GM21619 (cell line): ENCODE measurements around the gene GOLGA6L6.
"Not testable (repeated sequence)": the region's sequence is repeated elsewhere in the genome, so short reads cannot be mapped to it uniquely, and the experiment has no call there.

ENCODE experiments used
- ATAC-seq: cut with Tn5 transposase; IDR thresholded peaks from one replicate; pipeline ENCODE4 v1.9.1; 2021; ENCODE audit not compliant: unreplicated experiment

GOLGA6L6 gene

GRCh38 chr15:20541700-20542099 lies at the start of gene GOLGA6L6:
Gene GOLGA6L6, minus strand, starts transcription at chr15:20541800. Its CDS starts 91 bp downstream, at chr15:20541709.
- not testable (repeated sequence) for ATAC-seq

GRCh38 chr15:20590069-20590468 lies 48.5 kb upstream of the GOLGA6L6 start:
- ATAC-seq, result not testable (repeated sequence)

GRCh38 chr15:20586821-20587220 lies 45.2 kb upstream of the GOLGA6L6 start:
- not testable (repeated sequence) for ATAC-seq

GRCh38 chr15:20582726-20583115 lies 41.1 kb upstream of the GOLGA6L6 start:
- ATAC-seq, result not testable (repeated sequence)

- not testable (repeated sequence) for ATAC-seq
These were observed 40.6 kb upstream of the GOLGA6L6 start for GRCh38 chr15:20582109-20582725.

DNA sequence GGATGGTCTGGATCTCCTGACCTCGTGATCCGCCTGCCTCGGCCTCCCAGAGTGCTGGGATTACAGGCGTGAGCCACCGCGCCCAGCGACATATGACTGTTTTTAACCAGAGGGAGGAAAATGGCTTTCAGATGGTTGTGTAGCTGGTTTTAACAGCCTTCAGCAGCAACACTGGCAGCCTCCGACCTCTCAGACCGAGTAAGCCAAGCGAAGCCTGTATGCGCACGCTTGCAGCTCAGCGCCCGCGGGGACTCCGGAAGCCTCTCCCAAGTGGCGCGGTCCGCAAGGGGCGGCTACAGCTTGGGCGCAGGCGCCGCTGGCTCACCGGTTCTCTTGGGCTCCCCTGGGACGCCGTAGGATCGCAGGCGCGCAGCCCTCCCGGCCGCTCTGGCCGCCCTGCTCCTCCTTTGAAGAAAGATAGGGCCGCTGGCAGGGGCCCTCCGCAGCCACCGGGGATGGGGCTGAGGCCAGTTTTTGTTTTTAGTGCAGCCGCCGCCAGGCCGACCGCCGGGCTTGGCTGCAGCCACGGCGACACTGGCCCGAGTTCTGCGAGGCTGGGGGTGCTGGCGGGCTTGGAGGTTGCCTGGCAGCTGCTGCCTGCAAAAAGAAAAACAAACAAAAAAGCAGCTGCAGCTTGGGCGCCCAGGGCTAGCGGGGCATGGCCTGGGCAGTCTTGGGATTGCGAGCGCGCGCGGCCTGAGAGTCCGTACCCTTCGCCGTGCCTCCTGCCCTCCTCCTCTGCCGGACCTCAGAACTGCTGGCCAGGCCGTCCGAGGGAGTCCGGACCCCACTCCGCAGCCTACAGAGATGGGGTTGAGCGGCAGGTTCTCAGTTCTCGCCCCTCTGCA lies 39.9 kb upstream of the GOLGA6L6 start:
- ATAC-seq, result not testable (repeated sequence)

- ATAC-seq, result not testable (repeated sequence)
These were observed 38.1 kb upstream of the GOLGA6L6 start for GRCh38 chr15:20579662-20580061.

DNA sequence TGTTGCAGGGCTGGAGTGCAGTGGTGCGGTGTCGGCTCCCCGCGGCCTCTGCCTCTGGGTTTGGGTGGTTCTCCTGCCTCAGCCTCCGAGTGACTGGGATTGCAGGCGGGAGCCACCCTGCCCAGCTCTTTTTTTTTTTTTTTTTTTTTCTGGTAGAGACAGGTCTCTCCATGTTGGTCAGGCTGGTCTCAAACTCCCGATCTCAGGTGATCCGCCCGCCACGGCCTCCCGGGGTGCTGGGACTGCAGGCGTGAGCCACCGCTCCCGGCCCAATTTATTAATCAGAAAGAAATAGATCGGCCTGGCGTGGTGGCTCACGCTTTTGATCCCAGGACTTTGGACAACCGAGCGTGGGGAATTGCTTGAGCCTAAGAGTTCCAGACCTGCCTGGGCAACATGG lies 9.7 kb upstream of the GOLGA6L6 start:
- not testable (repeated sequence) for ATAC-seq

DNA sequence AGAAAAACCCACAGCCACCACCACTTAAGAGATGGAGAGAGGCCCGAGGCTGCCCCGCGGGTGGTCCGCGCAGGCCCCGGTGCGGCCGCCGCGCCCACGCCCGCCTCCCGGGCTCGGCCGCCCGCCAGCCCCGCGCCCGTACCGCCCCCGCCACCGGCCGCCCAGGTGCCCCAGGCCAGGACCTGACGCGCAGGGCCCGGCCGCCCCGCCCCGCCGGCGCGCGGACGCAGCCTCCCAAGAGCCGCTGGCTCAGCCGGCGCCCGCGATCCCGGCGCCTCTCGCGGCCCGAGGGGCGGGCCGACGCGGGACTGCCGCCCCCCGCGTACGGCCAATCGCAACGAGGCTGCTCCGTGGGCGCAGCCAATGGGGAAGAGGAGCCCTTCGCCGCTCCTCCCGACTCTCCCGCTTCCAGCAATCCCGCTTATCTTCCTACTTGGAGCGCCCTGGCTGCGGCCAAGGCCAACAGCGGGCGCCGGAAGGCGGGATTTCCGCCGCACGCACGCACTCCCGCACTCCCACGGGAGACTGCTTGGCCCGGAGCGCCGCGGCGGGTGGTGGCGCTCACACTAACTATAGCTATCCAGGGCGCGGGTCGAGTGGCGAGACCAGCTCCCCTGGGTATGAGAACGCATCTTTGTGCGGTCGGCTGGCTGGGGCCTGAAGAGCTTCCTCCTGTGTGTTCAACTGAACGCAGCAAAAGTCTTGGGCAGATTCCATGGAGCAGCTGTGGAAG lies 35.5 kb downstream of the GOLGA6L6 start:
- not testable (repeated sequence) for ATAC-seq

- not testable (repeated sequence) for ATAC-seq
These were observed 38.8 kb downstream of the GOLGA6L6 start for GRCh38 chr15:20502839-20503238.

GRCh38 chr15:20501512-20502222 lies 39.9 kb downstream of the GOLGA6L6 start:
- not testable (repeated sequence) for ATAC-seq

- not testable (repeated sequence) for ATAC-seq
These were observed 43.8 kb downstream of the GOLGA6L6 start for GRCh38 chr15:20497781-20498180.

GRCh38 chr15:20493035-20493434 lies 48.6 kb downstream of the GOLGA6L6 start:
- not testable (repeated sequence) for ATAC-seq

- ATAC-seq, result not testable (repeated sequence)
These were observed 49.0 kb downstream of the GOLGA6L6 start for GRCh38 chr15:20492598-20492997.

- not testable (repeated sequence) for ATAC-seq
These were observed 52.3 kb downstream of the GOLGA6L6 start for GRCh38 chr15:20489320-20489719.
